Medulla oblongata (tissue), 1 donor: ENCODE results near the gene ACSL3.
A peak's percentile ranks its signal among the peaks of the same experiment; 100 is the strongest.

Source experiments
- DNase-seq: peaks from one replicate; pipeline ENCODE4 v3.0.0-alpha.2; 2015; ENCODE audit errors: extremely low spot score

ACSL3 gene

DNA sequence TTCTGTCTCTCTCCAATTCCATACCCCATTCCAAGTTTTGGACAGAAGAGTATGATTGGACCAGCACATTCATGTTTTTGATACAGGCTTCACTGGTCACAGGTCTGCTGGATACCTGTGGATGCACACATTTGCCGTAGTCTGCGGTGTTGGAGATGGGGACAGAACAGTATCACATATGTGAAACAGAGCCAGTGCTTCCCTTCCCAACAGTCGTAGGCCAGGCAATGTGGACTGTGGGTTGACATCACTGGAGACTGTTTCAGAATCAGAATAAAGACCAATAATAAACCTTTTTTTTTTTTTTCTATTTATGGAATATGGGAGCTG, 18.7 kb downstream of the ACSL3 start:
- DNase-seq, result no peak

DNA sequence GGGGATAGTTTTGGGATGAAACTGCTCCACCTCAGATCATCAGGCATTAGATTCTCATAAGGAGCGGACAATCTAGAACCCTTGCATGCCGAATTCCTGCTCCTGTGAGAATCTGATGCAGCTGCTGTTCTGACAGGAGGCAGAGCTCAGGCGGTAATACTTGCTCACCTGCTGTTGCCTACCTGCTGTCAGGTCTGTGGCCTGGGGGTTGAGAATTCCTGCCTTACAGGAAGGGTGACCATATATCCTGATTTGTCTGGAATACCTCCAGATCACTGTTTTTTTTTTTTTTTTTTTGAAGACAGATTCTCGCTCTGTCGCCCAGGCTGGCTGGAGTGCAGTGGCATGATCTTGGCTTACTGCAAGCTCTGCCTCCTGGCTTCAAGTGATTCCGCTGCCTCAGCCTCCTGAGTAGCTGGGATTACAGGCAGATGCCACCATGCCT, 21.7 kb downstream of the ACSL3 start:
- DNase-seq, result no peak

DNA sequence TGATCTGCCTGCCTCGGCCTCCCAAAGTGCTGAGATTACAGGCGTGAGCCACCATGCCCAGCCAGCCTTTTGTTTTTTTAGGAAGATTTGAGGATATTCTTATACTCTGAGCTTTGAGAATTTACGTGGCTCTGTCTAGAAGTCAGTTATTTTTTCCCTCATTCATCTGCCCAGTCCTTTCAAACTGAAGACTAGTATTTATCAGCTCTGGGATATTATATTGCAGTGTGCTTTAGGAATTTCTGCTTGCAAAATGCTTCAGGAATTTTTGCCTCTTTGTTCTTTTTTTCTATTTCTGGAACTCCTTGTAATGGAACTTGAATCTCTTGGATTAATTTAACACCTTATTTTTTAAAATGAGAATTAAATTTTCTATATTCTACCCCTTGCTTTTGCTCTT, 22.6 kb downstream of the ACSL3 start:
- DNase-seq, result no peak

DNA sequence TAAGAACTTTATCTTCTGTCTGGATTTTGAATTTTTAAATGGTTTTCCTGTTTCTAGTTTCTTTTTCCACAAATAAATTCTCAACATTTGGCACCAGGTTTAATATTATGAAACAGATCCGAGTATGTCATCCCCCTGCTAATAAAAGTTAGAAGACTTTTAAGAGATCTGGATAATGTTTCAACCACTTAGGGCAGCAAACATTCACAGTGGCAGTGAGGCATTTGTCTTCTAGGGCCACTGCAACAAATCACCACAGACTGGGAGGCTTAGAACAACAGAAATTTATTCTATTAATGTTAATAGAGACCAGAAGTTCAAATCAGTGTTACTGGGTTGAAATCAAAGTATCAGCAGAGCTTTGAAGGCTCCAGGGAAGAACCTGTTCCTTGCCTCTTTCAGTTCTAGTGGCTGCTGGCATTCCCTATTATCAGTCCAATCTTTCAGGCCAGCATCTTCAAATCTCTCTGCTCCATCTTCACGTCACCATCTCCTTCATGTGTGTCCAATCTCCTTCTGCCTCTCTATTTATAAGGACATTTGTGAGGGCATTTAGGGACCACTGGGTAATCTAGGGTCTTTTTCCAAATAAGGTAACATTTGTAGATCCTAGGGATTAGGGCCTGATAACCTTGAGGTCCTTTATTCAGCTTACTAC, 23.4 kb downstream of the ACSL3 start:
- DNase-seq, result no peak

DNA sequence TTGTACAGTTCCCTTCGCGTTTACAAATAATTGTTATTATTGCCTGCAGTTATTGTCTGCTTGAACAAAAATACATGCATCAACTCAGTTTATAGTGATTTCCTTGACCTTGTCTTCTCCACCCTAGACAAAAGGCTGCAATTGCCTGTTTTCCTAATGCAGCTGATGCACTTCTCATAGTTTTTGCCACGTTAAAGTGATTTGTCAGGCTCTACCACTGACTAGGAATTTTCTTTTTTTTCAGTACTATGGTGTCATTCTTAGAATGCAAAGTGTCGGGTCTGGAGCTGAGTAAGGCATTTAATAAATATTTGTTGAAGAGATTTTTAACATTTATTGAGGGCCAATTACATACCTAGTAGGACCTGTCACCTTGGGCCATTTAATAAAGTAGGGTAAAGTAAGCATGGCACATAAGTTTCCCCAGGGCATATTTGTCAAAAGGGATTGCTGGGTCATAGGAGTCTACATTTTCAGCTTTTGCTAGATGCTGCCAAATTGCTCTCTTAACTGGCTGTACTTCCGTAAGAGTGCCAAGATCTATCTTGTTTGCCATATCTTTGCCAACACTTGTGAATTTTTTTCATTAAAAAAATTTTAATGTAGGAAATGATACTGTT, 24.1 kb downstream of the ACSL3 start:
- no peak for DNase-seq

DNA sequence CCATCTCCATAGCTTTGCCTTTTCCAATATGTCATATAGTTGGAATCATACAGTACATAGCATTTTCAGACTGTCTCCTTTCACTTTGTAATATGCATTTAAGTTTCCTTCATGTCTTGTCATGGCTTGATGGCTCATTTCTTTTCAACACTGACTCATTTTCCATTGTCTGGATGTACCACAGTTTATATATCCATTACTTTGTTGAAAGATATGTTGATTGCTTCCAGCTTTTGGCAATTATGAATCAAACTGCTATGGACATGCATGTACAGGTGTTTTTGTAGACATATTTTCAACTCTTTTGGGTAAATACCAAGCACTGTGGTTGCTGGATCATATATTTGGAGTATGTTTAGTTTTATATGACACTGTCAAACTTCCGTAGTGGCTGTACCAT, 26.3 kb downstream of the ACSL3 start:
- DNase-seq, result no peak

DNA sequence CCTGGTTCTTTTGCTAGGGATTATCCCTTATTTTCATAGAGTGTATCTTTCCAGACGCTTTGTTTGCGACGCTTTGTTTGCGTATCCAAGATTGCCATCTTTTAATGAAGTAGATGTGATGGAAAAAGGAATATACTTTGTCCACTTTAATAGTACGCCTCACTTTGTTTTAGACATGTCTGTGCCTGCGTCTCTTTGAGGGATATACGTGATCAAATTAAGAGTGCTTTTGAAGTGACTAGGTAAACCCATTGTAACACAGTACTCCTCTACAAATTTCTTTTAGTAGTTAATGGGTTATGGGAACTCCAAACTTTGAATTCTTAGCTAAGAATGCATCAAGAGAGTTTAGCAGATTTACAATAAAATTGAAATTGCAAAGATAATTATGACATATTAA, 27.9 kb downstream of the ACSL3 start:
- DNase-seq, result no peak

DNA sequence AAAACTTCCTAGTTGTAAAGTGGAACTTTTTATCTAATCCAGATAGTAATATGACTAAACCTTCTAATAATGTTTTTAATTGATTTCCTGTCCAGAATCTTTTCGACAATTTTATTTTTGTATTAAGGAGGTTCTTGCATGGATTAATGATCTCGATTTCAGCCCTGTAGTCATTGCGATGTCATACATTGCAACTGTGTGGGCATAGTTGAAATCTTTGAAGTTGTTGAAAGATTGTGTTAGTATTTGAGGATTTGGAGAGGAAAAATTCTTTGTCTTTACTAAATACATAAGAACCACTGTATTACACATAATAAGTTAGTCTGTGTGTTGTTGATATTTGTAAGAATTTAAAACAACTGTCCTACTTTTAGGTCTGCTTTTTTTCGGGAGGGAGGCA, 31.1 kb downstream of the ACSL3 start:
- DNase-seq, result no peak

DNA sequence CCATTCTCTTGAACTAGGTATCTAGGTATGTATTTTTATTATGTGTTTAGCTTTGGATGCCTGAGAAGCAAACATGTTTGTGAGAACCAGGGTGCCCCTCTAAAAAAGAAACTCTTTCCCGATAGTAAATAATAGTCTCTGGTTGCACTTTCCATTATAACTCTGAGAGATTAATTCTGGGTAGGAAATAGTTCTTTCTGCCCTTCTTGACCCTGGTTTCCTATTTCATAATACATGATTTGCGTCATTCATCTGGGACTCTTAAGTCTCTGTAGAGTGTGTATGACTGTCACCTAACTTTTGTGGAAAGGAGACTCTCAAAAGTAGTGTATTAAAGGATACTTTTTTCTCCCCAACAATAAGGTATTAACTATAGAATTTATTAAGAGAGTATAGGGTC, 31.5 kb downstream of the ACSL3 start:
- no peak for DNase-seq

DNA sequence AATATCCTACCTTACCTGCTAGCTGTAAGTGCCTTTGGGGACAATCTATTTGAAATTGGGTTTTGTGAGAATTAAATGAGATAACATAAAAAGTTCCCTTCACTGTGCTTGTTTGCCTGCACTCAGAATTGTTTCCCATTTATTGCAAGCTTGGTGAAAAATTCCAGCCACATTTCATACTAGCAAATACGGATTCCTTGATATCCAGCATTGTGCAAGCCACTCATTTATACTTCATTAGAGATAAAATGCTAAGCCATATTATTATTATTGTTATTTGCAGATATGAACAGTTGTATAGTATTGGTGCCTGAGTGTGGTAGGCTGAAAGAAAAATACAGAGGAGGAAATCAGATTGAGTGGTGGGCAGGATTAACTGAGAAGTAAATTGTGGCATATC, 31.9 kb downstream of the ACSL3 start:
- DNase-seq, result no peak

DNA sequence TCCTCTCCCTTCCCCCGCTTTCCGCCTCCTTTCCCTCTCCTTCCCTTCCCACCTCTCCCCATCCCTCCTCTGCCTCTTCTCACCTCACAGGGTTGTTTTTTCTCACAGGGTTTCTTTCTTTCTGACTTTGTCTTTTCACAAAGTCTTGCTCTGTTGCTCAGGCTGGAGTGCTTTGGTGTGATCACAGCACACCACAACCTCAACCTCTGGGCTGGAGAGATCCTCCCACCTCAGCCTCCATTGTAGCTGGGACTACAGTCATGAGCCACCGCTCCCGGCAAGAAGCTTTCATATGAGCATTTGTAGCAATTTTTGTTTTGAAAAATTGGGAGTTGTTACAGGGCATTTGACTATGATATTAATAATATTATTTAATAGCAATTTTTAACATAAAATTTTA, 32.9 kb downstream of the ACSL3 start:
- DNase-seq, result no peak

DNA sequence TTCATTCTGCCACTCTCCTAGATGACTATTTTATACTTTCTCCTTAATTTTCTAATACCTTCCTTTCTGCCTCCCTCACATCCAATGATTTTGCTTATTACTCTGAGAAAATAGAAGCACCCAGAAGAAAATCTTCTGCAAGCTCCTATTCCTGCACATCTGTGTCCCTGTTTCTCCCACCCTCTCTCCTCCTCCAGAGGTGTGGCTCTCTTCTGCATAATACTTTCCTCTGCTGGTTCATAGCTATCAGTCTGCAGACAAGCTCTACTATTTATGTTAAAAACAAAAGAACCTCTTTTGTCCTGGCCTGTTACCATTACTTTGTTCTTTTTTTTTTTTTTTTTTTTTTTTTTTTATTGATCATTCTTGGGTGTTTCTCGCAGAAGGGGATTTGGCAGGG, 34.3 kb downstream of the ACSL3 start:
- no peak for DNase-seq

DNA sequence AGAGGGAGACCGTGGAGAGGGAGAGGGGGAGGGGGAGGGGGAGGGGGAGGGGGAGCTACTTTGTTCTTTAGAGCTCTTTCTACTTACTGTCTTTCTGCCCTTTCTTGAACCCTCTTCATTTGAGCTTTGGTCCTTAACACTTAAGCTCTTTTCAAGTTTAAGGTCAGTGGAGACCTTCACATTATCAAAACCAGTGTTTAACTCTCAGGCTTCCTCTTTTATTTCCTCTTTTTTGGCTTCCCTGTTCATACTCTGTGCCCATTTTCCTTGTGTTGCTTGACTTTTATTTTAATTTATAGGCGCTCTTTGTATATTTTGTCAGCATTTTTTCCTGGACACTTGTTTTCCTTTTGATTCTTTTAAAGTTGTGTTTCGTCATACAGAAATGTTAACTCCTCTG, 37.1 kb downstream of the ACSL3 start:
- DNase-seq, result no peak

DNA sequence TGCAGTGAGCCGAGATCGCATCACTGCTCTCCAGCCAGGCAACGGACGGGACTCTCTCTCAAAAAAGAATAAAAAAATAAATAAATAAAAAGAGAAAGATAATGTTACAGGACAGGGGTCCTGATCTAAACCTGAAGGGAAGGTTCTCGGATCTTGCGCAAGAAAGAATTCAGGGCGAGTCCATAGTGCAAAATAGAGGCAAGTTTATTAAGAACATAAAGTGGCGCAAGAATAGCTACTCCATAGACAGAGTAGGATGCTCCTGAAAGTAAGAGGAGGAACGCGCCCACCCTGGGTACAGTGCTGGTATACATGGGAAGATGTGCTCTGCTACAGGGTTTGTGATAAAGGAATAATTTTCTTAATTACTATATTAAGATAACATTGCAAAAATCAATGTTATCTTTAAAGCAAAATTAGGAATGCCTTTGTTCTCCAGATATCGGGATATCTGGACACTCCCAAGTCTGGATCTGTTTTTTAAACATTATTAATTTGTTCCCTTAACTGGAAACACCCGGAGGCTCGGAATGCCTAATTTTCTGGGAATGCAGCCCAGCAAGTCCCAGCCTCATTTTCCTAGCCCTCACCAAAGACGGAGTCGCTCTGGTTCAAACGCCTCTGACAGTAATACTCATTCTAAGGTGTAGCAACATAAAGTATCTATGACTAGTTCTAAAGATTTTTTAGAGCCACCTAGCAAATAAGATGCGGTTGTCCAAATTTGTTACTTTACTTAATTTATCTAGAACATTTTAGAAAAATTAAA, 38.8 kb downstream of the ACSL3 start:
- DNase-seq, result no peak

DNA sequence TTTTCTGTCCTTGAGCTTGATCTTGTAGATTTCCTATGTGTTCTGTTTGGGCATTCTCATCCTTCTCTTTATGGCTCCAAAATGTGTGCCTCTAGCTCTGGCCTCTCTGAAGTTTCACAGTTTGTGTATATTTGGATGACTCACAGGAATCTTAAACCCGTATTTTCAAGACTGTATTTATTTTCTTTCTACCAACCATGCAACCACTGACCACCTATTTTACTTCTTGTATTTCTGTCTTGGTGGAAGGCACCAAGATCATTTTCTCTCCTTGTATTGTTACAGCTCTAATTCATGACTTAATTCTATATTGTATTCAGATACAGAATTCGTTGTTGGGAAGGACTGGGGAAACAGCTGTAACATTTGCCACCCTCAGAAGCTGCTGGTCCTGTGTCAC, 39.5 kb downstream of the ACSL3 start:
- DNase-seq, result no peak

DNA sequence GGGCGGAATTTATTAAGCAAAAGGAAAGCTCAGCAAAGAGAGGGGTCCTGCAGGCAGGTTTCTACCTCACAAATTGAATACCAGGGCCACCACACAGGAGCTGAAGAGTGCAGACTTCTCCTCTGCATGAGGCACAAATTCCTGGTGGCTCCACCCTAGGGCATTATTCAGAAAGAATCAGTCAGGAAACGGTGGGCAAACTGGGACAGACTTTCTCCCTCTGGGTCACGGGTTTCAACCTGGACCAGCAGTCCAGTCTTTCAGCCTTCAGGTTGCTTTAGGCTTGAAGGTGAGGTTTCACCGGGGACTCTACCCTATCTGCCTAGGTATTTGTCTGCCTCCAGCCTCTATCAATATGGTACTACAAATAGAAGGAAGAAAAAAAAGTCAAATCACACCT, 41.8 kb downstream of the ACSL3 start:
- no peak for DNase-seq

DNA sequence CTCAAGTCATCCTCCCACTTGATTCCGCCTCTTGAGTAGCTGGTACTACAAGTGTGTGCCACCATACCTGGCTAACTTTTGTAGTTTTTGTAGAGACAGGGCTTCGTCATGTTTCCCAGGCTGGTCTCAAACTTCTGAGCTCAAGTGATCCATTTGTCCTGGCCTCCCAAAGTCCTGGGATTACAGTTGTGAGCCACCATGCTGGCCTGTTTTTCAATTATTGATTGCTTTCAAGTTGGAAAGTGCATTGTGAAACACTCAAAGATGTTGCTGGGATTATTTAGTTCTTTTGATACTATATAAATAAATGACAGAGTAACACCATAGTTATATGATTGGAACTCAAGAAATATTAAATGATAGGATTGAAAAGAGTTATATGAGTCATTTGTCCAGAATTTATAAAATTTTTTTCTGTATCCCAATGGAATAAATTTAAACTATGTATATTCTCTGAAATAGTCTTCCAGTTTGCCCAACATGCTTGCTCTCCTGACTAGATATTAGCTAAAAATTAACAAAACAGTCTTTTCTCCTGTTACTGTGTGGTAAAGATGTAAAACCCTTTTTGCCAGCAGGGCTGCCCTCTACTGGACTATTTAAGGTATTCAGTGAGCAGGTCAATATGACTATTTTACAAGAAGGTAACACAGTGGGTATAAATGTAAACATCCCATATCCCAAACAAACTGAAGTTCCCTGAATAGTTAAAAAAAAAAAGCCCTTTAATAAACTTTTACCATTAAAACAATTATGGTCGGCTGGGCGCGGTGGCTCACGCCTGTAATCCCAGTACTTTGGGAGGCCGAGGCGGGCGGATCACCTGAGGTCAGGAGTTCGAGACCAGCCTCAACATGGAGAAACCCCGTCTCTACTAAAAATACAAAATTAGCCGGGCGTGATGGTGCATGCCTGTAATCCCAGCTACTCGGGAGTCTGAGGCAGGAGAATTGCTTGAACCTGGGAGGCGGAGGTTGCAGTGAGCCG, 42.7 kb downstream of the ACSL3 start:
- peak; percentile 59 for DNase-seq

DNA sequence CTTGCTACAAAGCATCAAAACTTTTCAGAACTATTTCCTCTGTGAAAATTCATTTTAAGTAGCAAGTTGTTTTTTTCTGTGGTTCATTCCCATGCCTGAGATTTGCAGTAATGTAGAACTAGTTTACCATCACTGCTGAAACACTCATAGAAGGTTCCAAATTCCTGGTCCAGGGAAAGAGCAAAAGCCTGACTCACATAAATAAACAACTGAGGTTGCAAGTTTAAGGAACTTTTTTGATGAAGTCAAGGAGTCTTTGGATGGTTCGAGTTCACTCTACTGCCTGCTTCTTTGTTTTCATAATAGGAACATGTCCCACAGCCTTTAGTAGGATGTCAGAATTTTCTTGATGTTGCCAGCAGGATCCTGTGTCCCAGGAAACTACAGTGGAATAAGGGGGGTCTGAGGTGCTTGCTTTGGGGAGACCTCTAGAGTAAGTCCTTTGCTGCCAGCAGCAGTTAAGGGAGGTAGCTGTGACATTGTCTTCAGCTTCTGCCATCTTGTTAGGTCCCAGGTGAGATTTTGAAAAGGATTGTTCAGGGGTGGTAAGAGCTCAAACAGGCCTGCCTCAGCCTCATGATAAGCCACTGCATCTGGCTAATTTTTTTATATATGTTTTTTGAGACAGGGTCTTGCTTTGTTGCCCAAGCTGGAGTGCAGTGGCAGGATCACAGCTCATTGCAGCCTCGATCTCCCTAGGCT, 43.9 kb downstream of the ACSL3 start:
- no peak for DNase-seq

DNA sequence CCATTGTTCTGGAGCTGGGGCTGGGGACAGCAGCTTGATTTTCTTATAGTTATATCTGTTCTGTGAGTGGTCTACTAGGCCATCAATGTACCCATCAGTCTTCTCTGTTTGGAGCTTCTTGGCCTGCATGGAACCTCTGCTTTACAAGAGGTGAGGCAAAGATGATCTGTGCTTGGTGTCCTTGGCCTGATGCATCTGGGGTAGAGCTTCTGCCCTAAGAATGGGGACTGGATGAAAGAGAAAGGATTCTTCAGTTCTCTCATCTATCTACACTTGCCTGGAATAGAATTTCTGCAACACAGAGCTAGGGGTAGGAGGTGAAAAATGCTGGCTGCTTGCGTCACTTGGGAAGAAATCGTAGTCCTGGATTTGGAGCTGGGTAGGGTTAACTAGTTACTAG, 46.2 kb downstream of the ACSL3 start:
- DNase-seq, result no peak

DNA sequence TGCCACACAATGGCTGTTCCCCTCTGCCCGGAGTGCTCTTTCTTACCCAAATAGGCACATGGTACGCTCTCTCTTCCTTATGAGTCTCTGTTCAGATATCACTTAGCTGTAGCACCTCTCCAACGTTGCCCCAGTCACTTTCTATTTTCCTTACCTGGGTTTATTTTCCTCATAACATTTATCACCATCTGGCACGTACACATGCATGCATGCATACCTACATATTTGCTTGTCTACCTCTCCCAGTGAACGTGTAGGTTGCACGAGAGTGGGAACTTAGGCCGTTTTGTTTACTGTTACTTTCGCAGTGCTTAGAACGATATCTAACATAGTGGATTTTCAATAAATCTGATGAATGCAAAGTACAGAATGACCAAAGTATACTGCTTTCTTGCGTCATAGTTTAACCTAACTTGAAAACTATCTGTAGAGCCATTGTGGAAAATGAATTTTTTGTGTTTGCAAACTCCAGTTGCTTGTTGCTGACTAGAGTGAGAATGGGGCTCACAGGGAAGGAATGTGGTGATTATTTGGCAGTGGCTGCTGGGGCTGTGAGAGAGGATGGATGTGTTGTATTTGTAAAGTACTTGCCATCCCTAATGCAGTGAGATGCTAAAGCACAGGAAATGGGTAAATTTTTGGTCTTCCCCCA, 47.1 kb downstream of the ACSL3 start:
- no peak for DNase-seq

DNA sequence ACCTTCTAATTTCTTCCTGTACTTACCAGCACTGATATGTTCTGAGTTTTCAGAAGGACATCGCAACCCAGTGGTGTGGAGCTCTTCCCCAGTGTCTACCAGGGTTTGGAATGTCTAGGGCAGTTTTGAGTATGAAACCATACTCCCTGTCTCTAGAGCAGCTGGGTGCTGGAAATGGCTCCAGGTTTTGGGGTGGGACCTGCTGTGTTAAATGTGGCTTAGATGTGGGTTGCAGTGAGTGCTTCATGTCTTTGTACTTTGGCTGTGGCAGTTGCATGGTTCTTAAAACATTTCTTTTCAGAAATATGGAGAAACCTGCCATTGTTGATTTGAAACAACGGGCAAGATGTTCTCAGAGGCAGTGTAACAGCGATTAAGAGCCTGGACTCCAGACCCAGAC, 48.5 kb downstream of the ACSL3 start:
- no peak for DNase-seq
